HG03097 (cell line): ENCODE measurements around the gene CCDC12.

Experiments
- ATAC-seq: cut with Tn5 transposase; IDR thresholded peaks from one replicate; pipeline ENCODE4 v1.9.1; 2021; ENCODE audit not compliant: unreplicated experiment, low FRiP score

Gene CCDC12

GRCh38 chr3:46882377-46883053, 94.0 kb downstream of the CCDC12 start:
- no peak for ATAC-seq

GRCh38 chr3:46881596-46882376, 94.8 kb downstream of the CCDC12 start:
- ATAC-seq: no peak

- ATAC-seq: no peak
Observed at GRCh38 chr3:46880884-46881595, 95.5 kb downstream of the CCDC12 start.

- ATAC-seq: peak; percentile 53
Observed at GRCh38 chr3:46878781-46879436, 97.6 kb downstream of the CCDC12 start.

GRCh38 chr3:46877406-46878125, 99.0 kb downstream of the CCDC12 start, which contains the start of gene PTH1R:
Gene PTH1R (plus strand): TSS chr3:46877721. CDS start chr3:46883560, 5,839 bp downstream.
- ATAC-seq: no peak

GRCh38 chr3:46876313-46877300, 99.9 kb downstream of the CCDC12 start:
- no peak for ATAC-seq

GRCh38 chr3:46875560-46875959, 101.0 kb downstream of the CCDC12 start:
- ATAC-seq: no peak

- ATAC-seq: no peak
Observed at GRCh38 chr3:46874430-46874829, 102.1 kb downstream of the CCDC12 start.

- ATAC-seq: no peak
Observed at GRCh38 chr3:46873521-46873920, 103.0 kb downstream of the CCDC12 start.
